Body of pancreas (tissue), 4 donors: ENCODE data around the gene FBXL17.

Experiments used
- POLR2A ChIP-seq, 3 donors: fragments of 450-650 bp; IDR thresholded peaks; one replicate each; pipeline ENCODE4 v1.6.1; 2016; ENCODE audit warnings: antibody characterized with exemption in 3 of 3, mild to moderate bottlenecking in 2 of 3
- TF ChIP-seq, protein P1 (sequence below), 7 experiments: fragments of 450-650 bp in 4 of 7; fragments of 200-600 bp in 3 of 7; sonication (generic) in 3 of 7; IDR thresholded peaks; one replicate each; pipeline ENCODE4 v1.5.1; 2016 to 2019; ENCODE audit warnings: antibody characterized with exemption in 7 of 7

GRCh38 chr5:108260117-108260857 is 121.6 kb downstream of the FBXL17 start:
- TF ChIP-seq, protein P1, sequence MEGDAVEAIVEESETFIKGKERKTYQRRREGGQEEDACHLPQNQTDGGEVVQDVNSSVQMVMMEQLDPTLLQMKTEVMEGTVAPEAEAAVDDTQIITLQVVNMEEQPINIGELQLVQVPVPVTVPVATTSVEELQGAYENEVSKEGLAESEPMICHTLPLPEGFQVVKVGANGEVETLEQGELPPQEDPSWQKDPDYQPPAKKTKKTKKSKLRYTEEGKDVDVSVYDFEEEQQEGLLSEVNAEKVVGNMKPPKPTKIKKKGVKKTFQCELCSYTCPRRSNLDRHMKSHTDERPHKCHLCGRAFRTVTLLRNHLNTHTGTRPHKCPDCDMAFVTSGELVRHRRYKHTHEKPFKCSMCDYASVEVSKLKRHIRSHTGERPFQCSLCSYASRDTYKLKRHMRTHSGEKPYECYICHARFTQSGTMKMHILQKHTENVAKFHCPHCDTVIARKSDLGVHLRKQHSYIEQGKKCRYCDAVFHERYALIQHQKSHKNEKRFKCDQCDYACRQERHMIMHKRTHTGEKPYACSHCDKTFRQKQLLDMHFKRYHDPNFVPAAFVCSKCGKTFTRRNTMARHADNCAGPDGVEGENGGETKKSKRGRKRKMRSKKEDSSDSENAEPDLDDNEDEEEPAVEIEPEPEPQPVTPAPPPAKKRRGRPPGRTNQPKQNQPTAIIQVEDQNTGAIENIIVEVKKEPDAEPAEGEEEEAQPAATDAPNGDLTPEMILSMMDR (IDR thresholded peaks at IDR 0.05), result peak; percentile 83 to 98 (median 86)
- no peak for TF ChIP-seq POLR2A (IDR thresholded peaks at IDR 0.05)
